Stimulated activated CD4-positive, alpha-beta T cell treated with anti-CD3 and anti-CD28 coated beads, TNF-alpha, amount 100 ng/mL, for 4 hours (primary cell): ENCODE results near the gene KLHL10.

Source experiments
- DNase-seq, 3 experiments: peaks; one replicate each; pipeline ENCODE4 v3.0.0-alpha.2; 2020; ENCODE audit warnings: low read depth in 3 of 3

The KLHL10 gene

DNA sequence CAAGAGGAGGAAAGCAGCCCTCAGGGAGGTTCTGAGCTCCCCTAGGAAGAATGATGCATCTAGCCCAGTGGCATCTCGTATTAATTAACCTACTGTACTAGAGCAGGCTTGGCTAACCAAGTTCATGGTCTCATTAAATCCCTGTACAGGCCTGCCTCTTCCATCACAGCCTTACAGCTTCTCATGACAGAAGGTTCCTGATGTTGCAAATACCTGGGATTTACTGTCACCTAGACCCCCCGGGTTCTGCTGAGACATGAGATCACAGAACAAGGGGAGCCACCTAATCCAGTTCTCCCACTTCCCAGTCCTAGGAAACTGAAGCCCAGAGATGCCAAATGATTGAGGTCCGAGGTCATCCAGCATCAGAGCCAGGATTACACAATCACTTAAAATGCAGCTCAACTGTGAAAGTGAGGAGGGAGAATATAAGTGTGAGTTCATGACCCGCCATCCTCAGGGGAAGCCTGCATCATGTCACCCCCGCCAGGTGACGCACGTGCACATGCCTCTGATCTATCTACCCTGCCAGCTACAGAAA is 57.2 kb downstream of the KLHL10 start:
- no peak for DNase-seq

DNA sequence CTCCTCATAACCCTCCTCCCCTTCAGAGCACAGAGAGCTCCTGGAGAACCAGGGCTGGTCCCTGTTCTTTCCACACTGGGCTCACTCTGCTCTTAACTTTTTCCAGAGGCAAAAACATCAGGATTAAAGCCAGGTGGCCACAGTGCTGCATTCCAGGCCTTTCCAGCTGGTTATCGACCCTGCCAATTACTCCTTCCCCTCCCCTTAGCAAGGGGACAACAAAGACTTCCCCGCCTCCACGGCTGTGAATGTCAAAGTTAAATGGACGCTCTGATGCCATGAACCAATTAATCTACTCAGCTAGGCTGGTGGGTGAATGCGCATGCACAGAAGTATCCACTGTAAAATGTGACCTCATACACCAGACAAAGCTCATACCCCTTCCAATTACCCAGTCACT is 58.0 kb downstream of the KLHL10 start:
- no peak for DNase-seq

DNA sequence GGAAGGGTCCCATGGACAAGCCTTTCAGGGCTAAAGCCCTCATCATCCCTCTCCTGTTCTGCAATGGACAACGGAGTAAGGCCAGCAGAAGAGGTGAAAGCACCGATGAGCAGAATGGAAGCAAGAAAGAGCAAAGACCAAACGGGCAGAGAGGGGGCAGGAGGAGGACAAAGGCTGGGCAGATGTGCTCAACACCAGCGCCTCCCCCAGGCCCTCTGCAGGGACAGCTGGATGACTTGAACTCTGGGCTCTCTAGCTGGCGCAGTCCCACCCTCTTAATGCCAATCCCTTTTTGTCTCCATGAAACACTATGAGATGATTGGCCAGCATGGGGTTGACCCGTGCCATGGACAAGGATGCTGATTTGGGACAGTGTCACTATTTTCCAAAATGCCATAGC is 59.1 kb downstream of the KLHL10 start:
- no peak for DNase-seq
